CD4-positive, alpha-beta T cell treated with Interleukin-6 at 100 ng/mL for 8 hours (primary cell): Measurements from ENCODE around the gene MSH3.
"Not testable (repeated sequence)": the region's sequence is repeated elsewhere in the genome, so short reads cannot be mapped to it uniquely, and the experiment has no call there.

Source experiments
- DNase-seq: peaks from one replicate; pipeline ENCODE4 v3.0.0-alpha.2; 2020; ENCODE audit warnings: mixed read lengths, low spot score

Gene MSH3

GRCh38 chr5:80755626-80756025 is 101.2 kb downstream of the MSH3 start:
- DNase-seq = peak; percentile 34

GRCh38 chr5:80756292-80756691 is 101.8 kb downstream of the MSH3 start:
- no peak for DNase-seq

DNA sequence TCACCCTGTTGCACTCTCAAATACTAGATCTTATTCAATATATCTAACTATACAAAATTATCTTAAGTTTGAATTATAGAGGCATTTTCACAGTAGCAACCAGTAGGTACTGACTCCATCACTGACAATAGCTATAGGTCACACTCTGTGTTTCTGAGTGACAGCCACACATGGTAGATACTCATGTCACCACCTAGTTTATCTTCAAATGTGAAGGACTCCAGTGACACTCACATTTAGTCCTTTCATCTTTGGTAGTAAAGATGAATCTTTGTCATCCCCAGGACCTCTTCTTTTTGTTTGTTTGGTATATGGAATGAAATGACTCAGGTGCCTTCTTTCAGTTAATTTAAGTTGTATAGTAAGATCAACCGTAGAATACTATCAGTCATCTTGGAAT is 102.8 kb downstream of the MSH3 start:
- DNase-seq = no peak

- DNase-seq = peak; percentile 2
These were observed 105.6 kb downstream of the MSH3 start for GRCh38 chr5:80759866-80760577.

- no peak for DNase-seq
These were observed 106.2 kb downstream of the MSH3 start for GRCh38 chr5:80760680-80761079.

- DNase-seq = no peak
These were observed 106.7 kb downstream of the MSH3 start for GRCh38 chr5:80761176-80761575.

- no peak for DNase-seq
These were observed 107.5 kb downstream of the MSH3 start for GRCh38 chr5:80761966-80762365.

GRCh38 chr5:80762573-80762972 is 108.1 kb downstream of the MSH3 start:
- no peak for DNase-seq

GRCh38 chr5:80763211-80763610 is 108.8 kb downstream of the MSH3 start:
- no peak for DNase-seq

- DNase-seq = no peak
These were observed 109.6 kb downstream of the MSH3 start for GRCh38 chr5:80763873-80764647.

DNA sequence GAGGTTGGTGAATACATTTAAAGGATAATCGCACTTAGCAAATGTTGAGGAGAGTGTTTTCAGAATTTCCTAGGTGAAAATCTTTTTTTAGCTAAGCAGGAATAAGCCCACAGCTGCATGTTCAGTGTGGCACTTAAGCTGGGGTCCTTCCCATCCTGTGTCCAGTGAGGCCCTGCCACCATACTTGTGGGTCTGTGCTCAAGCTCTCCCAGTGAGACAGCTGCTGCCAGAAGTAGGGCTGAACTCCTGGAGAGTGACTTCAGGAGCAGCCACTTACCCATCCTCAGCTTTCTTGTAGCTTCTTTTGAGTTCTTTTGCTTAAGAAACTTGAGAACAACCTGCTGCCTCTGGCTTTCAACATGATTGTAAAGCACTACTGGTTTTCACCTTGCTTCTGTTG is 110.3 kb downstream of the MSH3 start:
- DNase-seq = no peak

- no peak for DNase-seq
These were observed 123.2 kb downstream of the MSH3 start for GRCh38 chr5:80777347-80778287.

DNA sequence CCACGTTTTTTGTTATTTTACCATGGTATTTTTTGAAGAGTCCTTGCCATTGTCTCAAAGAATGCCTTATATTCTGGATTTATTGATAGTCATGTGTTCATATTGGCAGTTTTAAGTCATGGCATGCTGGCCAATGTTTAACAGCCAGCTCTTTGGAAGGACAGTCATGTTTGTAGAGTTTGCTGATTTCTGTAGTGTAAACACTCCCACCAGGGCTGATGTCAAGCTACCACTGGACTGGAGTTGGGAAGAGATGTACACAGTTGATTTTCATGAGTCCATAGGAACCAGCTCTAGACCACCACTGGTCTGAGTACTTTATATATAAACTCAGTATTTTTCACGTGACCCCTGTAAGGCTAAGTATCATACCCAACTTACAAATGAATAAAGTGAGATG is 125.6 kb downstream of the MSH3 start:
- no peak for DNase-seq

- DNase-seq = no peak
These were observed 126.4 kb downstream of the MSH3 start for GRCh38 chr5:80780761-80781285.

GRCh38 chr5:80781356-80781755 is 126.9 kb downstream of the MSH3 start:
- no peak for DNase-seq

- no peak for DNase-seq
These were observed 128.2 kb downstream of the MSH3 start for GRCh38 chr5:80782626-80783025.

DNA sequence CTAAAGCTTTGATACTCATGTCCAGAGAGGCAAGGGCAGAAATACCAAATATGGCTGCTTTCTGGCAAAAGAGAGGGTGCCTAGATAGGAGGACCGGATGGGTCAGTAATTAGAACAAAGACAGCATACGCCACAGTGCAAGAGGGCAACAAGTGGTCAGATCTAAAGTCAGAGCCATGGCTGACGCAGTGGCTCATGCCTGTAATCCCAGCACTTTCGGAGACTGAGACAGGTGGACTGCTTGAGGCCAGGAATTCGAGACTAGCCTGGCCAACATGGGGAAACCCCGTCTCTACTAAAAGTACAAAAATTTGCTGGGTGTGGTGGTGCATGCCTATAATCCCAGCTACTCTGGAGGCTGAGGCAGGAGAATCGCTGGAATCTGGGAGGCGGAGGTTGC is 129.3 kb downstream of the MSH3 start:
- DNase-seq = not testable (repeated sequence)

DNA sequence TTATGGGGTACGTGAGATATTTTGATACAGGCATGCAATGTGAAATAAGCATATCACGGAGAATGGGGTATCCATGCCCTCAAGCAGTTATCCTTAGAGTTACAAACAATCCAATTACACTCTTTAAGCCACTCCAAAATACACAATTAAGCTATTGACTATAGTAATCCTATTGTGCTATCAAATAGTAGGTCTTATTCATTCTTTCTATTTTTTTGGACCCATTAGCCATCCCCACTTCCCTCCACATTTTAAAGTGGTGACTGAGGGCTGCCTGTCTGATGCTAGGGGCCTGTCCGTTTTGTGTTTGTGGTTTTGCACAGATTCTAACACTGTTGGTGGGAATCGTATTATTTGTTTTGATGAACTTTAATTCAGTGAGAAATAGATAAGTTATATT is 130.0 kb downstream of the MSH3 start:
- no peak for DNase-seq

DNA sequence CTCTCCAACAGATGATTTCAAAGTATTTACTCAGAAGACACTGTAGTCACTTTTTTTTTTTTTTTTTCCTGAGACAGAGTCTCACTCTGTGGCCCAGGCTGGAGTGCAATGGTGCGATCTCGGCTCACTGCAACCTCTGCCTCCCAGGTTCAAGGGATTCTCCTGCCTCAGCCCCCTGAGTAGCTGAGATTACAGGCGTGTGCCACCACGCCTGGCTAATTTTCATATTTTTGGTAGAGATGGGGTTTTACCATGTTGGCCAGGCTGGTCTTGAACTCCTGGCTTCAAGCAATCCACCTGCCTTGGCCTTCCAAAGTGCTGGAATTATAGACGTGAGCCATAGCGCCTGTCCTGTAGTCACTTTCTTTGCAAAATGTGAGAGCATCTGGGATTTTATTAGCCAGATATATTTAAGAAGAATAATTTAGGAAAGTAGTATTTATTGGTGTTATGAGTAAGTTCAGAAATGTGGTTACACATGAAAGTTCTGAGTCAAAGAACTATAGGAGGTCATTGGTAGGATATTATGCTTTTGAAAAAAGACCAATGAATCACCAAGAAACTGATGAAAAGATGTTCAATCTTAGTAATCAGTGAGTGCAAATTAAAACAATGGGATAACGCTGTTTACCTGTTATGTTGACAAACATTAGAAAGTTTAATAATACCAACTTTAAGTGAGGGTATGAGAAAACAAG is 135.0 kb downstream of the MSH3 start:
- DNase-seq = not testable (repeated sequence)

DNA sequence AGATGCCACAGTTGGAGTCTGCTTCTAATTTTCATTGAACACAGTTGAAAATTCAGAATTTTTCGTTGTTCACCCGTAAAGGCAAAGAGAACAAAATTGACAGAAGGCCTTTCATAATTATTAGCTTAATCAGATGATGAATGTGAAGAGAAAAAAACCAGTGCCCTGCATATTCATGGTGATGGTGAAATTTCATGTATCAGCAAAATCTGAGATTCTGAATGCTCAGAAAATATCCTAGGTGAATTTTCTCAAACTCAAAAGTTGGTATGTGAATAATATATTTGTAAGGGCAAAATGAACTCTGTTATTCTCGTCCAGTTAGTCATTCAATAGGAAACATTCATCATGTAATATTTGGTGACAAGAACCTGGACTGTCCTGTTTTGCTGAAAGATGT is 136.2 kb downstream of the MSH3 start:
- no peak for DNase-seq

- DNase-seq = no peak
These were observed 138.9 kb downstream of the MSH3 start for GRCh38 chr5:80793354-80793753.

DNA sequence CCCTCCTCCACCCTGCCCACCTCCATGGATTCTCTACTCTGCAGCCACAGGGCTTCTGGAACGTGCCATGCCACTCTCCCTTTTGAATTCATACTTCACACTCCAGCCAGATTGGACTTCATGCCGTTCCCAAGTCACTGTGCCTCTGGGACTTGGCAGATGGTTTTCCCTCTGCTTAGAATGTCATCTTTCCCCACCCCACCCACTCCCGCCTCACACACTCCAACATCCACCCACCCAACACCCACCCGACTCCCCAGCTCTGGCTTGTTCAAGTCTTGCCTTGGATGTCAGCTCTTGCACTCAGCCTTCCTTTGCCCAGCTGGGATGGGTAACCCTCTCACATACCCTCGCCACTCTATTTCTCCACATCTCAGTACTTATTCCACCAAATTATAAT is 142.4 kb downstream of the MSH3 start:
- DNase-seq = no peak
